ENCODE data around the gene MYO1H.

MYO1H gene

GRCh38 chr12:109378569-109378968 lies 30.9 kb downstream of the MYO1H start:
- H3K4me2 ChIP-seq, result no peak overlapping the region
- no peak for TF ChIP-seq Cebpa-rat (IDR thresholded peaks at IDR 0.05)

GRCh38 chr12:109382031-109382430 lies 34.3 kb downstream of the MYO1H start:
- no peaks in the 10 kb centered on the region for H3K36me3 ChIP-seq

More at GRCh38 chr12:109378569-109378968, 30.9 kb downstream of the MYO1H start:
- H3K9ac ChIP-seq, result no peak overlapping the region
- no peaks in the 10 kb centered on the region for H3K36me3 ChIP-seq
- no peaks in the 10 kb centered on the region for H3K9me3 ChIP-seq
- no peaks in the 10 kb centered on the region for H3K27me3 ChIP-seq
- no peaks in the 10 kb centered on the region for H4K20me1 ChIP-seq
- H3K27ac ChIP-seq, result no peak overlapping the region
- H3K4me3 ChIP-seq, result no peak overlapping the region
- H3K4me1 ChIP-seq, result no peaks in the 10 kb centered on the region

GRCh38 chr12:109383240-109383639 lies 35.5 kb downstream of the MYO1H start:
- Histone ChIP-seq H3K9ac (no peak overlapping the region), H3K4me3 (no peak overlapping the region), H4K20me1 (no peaks in the 10 kb centered on the region), H3K4me2 (no peak overlapping the region), H3K27me3 (no peaks in the 10 kb centered on the region), H3K4me1 (no peaks in the 10 kb centered on the region), H3K36me3 (no peaks in the 10 kb centered on the region), H3K27ac (no peak overlapping the region), H3K9me3 (no peaks in the 10 kb centered on the region)
- TF ChIP-seq Cebpa-rat (IDR thresholded peaks at IDR 0.05), result no peak

More at GRCh38 chr12:109382031-109382430, 34.3 kb downstream of the MYO1H start:
- no peaks in the 10 kb centered on the region for H3K4me1 ChIP-seq
- no peaks in the 10 kb centered on the region for H4K20me1 ChIP-seq
- no peaks in the 10 kb centered on the region for H3K9me3 ChIP-seq
- no peaks in the 10 kb centered on the region for H3K27me3 ChIP-seq
- no peak overlapping the region for H3K4me3 ChIP-seq
- no peak overlapping the region for H3K27ac ChIP-seq
- H3K9ac ChIP-seq, result no peak overlapping the region
- TF ChIP-seq Cebpa-rat (IDR thresholded peaks at IDR 0.05), result no peak
- H3K4me2 ChIP-seq, result no peak overlapping the region

GRCh38 chr12:109385339-109386058 lies 37.8 kb downstream of the MYO1H start:
- H3K36me3 ChIP-seq, result no peaks in the 10 kb centered on the region
- H4K20me1 ChIP-seq, result no peaks in the 10 kb centered on the region
- no peak overlapping the region for H3K4me3 ChIP-seq
- H3K27me3 ChIP-seq, result no peaks in the 10 kb centered on the region
- no peak for TF ChIP-seq Cebpa-rat (IDR thresholded peaks at IDR 0.05)
- no peak overlapping the region for H3K4me2 ChIP-seq
- no peak overlapping the region for H3K9ac ChIP-seq
- H3K27ac ChIP-seq, result no peak overlapping the region
- H3K9me3 ChIP-seq, result no peaks in the 10 kb centered on the region
- H3K4me1 ChIP-seq, result no peaks in the 10 kb centered on the region

- no peaks in the 10 kb centered on the region for H3K4me1 ChIP-seq
- no peaks in the 10 kb centered on the region for H3K9me3 ChIP-seq
- no peaks in the 10 kb centered on the region for H4K20me1 ChIP-seq
- no peaks in the 10 kb centered on the region for H3K27me3 ChIP-seq
- H3K4me2 ChIP-seq, result no peak overlapping the region
- H3K9ac ChIP-seq, result no peak overlapping the region
- no peak overlapping the region for H3K4me3 ChIP-seq
- no peaks in the 10 kb centered on the region for H3K36me3 ChIP-seq
- H3K27ac ChIP-seq, result no peak overlapping the region
- no peak for TF ChIP-seq Cebpa-rat (IDR thresholded peaks at IDR 0.05)
These were observed 38.3 kb downstream of the MYO1H start for GRCh38 chr12:109386059-109386433.

GRCh38 chr12:109387425-109388166 lies 39.9 kb downstream of the MYO1H start:
- H3K27me3 ChIP-seq, result no peaks in the 10 kb centered on the region
- no peak for TF ChIP-seq Cebpa-rat (IDR thresholded peaks at IDR 0.05)
- H4K20me1 ChIP-seq, result no peaks in the 10 kb centered on the region
- no peak overlapping the region for H3K4me2 ChIP-seq
- H3K27ac ChIP-seq, result no peak overlapping the region
- no peaks in the 10 kb centered on the region for H3K36me3 ChIP-seq
- no peak overlapping the region for H3K4me3 ChIP-seq
- no peaks in the 10 kb centered on the region for H3K4me1 ChIP-seq
- no peak overlapping the region for H3K9ac ChIP-seq
- no peaks in the 10 kb centered on the region for H3K9me3 ChIP-seq

- Histone ChIP-seq H3K4me3 (no peak overlapping the region), H3K9ac (no peak overlapping the region), H3K4me1 (no peaks in the 10 kb centered on the region), H3K27me3 (no peaks in the 10 kb centered on the region), H3K27ac (no peak overlapping the region), H3K9me3 (no peaks in the 10 kb centered on the region), H3K36me3 (no peaks in the 10 kb centered on the region), H3K4me2 (no peak overlapping the region), H4K20me1 (no peaks in the 10 kb centered on the region)
- no peak for TF ChIP-seq Cebpa-rat (IDR thresholded peaks at IDR 0.05)
These were observed 40.5 kb downstream of the MYO1H start for GRCh38 chr12:109388167-109388563.

GRCh38 chr12:109389146-109389545 lies 41.4 kb downstream of the MYO1H start:
- no peaks in the 10 kb centered on the region for H3K9me3 ChIP-seq
- H3K9ac ChIP-seq, result no peak overlapping the region
- no peaks in the 10 kb centered on the region for H3K27me3 ChIP-seq
- H3K4me1 ChIP-seq, result no peaks in the 10 kb centered on the region
- H3K4me3 ChIP-seq, result no peak overlapping the region
- H3K36me3 ChIP-seq, result no peaks in the 10 kb centered on the region
- no peak overlapping the region for H3K4me2 ChIP-seq
- H3K27ac ChIP-seq, result no peak overlapping the region
- no peak for TF ChIP-seq Cebpa-rat (IDR thresholded peaks at IDR 0.05)
- H4K20me1 ChIP-seq, result no peaks in the 10 kb centered on the region

GRCh38 chr12:109393437-109394345 lies 46.0 kb downstream of the MYO1H start:
- H3K36me3 ChIP-seq, result no peaks in the 10 kb centered on the region
- H3K4me1 ChIP-seq, result no peaks in the 10 kb centered on the region
- no peaks in the 10 kb centered on the region for H3K27me3 ChIP-seq
- no peak overlapping the region for H3K4me3 ChIP-seq
- no peaks in the 10 kb centered on the region for H3K9me3 ChIP-seq
- no peak overlapping the region for H3K9ac ChIP-seq
- no peak overlapping the region for H3K4me2 ChIP-seq
- H4K20me1 ChIP-seq, result no peaks in the 10 kb centered on the region
- H3K27ac ChIP-seq, result no peak overlapping the region
- no peak for TF ChIP-seq Cebpa-rat (IDR thresholded peaks at IDR 0.05)
